ENCODE results near the gene VASN. TPM values are rescaled to one million over a fixed set of nuclear protein-coding genes. Genes with fewer than 3 reads are reported as not detected.

Gene VASN
- total and polyA plus RNA-seq, 8 donors = 3.7 to 25.6 (median 10.9) TPM

GRCh38 chr16:4377573-4378154, 6.0 kb downstream of the VASN start:
- peaks cover 20 to 33% (median 27%) of the 10 kb centered on the region in 4 donors for H3K36me3 ChIP-seq
- peak in 1 of 2 donors; percentile 53 for DNase-seq
- H3K27me3 ChIP-seq = no peaks in the 10 kb centered on the region
- H3K9me3 ChIP-seq = no peaks in the 10 kb centered on the region
- H3K4me3 ChIP-seq = no peak overlapping the region
- intact Hi-C loops (cut with DNase I; ENCODE audit: low total_unique reads) = no loop called here
- TF ChIP-seq CTCF (IDR thresholded peaks at IDR 0.05) = no peak
- no peak for TF ChIP-seq POLR2AphosphoS5 (IDR thresholded peaks at IDR 0.05)
- no peak for TF ChIP-seq EP300 (IDR thresholded peaks at IDR 0.05)
- TF ChIP-seq POLR2A (IDR thresholded peaks at IDR 0.05) = no peak
- H3K4me1 ChIP-seq = peaks cover 64 to 93% (median 77%) of the 10 kb centered on the region in 4 donors
- WGBS, 5 donors = 42 to 68% (median 49%) methylated on average over 7 to 12 of the region's 12 CpGs
- peak overlapping the region; percentile 15 to 93 (median 86) for H3K27ac ChIP-seq

GRCh38 chr16:4378161-4378666, 6.6 kb downstream of the VASN start:
- WGBS, 5 donors = 61 to 76% (median 69%) methylated on average over 7 to 15 of the region's 15 CpGs
- peaks cover 59 to 88% (median 72%) of the 10 kb centered on the region in 4 donors for H3K4me1 ChIP-seq
- no peak for DNase-seq
- no peak overlapping the region for H3K4me3 ChIP-seq
- H3K27ac ChIP-seq = peak overlapping the region; percentile 15 to 93 (median 86)
- TF ChIP-seq EP300 (IDR thresholded peaks at IDR 0.05) (no peak), CTCF (IDR thresholded peaks at IDR 0.05) (no peak), POLR2A (IDR thresholded peaks at IDR 0.05) (no peak), POLR2AphosphoS5 (IDR thresholded peaks at IDR 0.05) (no peak)
- no peaks in the 10 kb centered on the region for H3K9me3 ChIP-seq
- peaks cover 22 to 38% (median 33%) of the 10 kb centered on the region in 4 donors for H3K36me3 ChIP-seq
- intact Hi-C loops (cut with DNase I; ENCODE audit: low total_unique reads) = no loop called here
- no peaks in the 10 kb centered on the region for H3K27me3 ChIP-seq

GRCh38 chr16:4378999-4379690, 7.5 kb downstream of the VASN start:
- intact Hi-C loops (cut with DNase I; ENCODE audit: low total_unique reads) = no loop called here
- peaks cover 50 to 79% (median 63%) of the 10 kb centered on the region in 4 donors for H3K4me1 ChIP-seq
- TF ChIP-seq POLR2A (IDR thresholded peaks at IDR 0.05) (no peak), EP300 (IDR thresholded peaks at IDR 0.05) (no peak), CTCF (IDR thresholded peaks at IDR 0.05) (no peak), POLR2AphosphoS5 (IDR thresholded peaks at IDR 0.05) (no peak)
- no peaks in the 10 kb centered on the region for H3K9me3 ChIP-seq
- no peak for DNase-seq
- 68 to 84% (median 78%) methylated on average over 6 to 21 of the region's 21 CpGs for WGBS, 5 donors
- H3K36me3 ChIP-seq = peaks cover 30 to 47% (median 42%) of the 10 kb centered on the region in 4 donors
- H3K27me3 ChIP-seq = no peaks in the 10 kb centered on the region
- no peak overlapping the region for H3K4me3 ChIP-seq
- peak overlapping the region in 4 of 5 donors; percentile 27 to 93 (median 88) for H3K27ac ChIP-seq

- no peak overlapping the region for H3K4me3 ChIP-seq
- peak in 1 of 2 donors; percentile 68 for DNase-seq
- no peaks in the 10 kb centered on the region for H3K9me3 ChIP-seq
- 61 to 75% (median 64%) methylated on average over 13 to 26 of the region's 26 CpGs for WGBS, 5 donors
- no peaks in the 10 kb centered on the region for H3K27me3 ChIP-seq
- peak overlapping the region in 4 of 5 donors; percentile 6 to 41 (median 22) for H3K27ac ChIP-seq
- TF ChIP-seq EP300 (IDR thresholded peaks at IDR 0.05) (no peak), POLR2AphosphoS5 (IDR thresholded peaks at IDR 0.05) (no peak), POLR2A (IDR thresholded peaks at IDR 0.05) (no peak), CTCF (IDR thresholded peaks at IDR 0.05) (no peak)
- H3K4me1 ChIP-seq = peaks cover 37 to 66% (median 50%) of the 10 kb centered on the region in 4 donors
- peaks cover 33 to 60% (median 55%) of the 10 kb centered on the region in 4 donors for H3K36me3 ChIP-seq
- intact Hi-C loops (cut with DNase I; ENCODE audit: low total_unique reads) = no loop called here
Measured at GRCh38 chr16:4380119-4381063, 8.7 kb downstream of the VASN start.
